NCI-H1694 treated with DMSO at 0.1 percent for 48 hours (cell line): ENCODE measurements around the gene DPP7.
"Not testable (repeated sequence)": the region's sequence is repeated elsewhere in the genome, so short reads cannot be mapped to it uniquely, and the experiment has no call there.

Experiments used
- DNase-seq: peaks from one replicate; lab custom pipeline; 2025; lab: John Stamatoyannopoulos, UW

The DPP7 gene

DNA sequence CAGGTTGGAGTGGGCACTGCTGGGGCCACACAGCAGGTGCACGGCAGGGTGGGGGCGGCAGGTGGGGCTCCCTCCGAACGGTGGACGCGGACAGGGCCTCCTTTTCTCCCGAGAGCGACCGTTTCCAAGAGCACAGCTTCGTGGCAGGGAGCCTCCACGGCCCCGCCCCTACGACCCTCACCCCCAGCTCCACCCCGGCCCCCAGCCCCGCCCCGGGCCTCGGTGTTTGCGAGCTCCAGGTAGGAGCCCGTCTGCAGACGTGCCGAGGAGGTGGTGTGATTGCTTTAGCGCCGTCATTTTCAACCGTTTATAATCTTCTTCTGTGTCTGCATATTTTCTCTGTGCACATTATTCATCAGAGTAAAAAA is 33.2 kb upstream of the DPP7 start:
- no peak for DNase-seq

DNA sequence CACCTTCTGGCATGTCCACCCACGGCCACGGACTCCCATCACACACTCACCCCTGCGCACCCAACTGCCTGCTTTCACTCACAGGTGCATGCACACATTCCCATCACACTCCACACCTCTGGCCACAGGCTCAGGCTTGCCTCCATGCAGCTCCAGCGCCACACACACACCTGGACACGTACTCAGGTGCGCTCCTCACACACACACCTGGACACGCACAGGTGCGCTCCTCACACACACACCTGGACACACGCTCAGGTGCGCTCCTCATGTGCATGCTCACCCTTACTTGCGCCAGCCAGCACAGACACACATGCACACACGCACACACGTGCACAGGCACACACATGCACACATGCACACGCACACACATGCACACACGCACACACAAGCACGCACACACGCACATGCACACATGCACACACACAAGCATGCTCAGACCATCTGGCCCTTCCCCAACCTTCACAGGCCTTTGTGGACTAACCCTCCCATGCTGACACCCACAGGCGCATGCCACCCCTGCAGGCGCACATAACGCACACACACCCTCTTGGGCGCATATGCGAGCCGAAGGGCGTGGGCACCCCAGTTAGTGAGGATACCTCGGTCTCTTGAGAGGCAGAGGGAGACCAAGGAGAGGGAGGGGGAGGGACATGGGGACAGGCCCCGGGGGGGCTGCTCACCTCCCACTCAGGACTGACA is 32.7 kb upstream of the DPP7 start:
- DNase-seq: no peak

DNA sequence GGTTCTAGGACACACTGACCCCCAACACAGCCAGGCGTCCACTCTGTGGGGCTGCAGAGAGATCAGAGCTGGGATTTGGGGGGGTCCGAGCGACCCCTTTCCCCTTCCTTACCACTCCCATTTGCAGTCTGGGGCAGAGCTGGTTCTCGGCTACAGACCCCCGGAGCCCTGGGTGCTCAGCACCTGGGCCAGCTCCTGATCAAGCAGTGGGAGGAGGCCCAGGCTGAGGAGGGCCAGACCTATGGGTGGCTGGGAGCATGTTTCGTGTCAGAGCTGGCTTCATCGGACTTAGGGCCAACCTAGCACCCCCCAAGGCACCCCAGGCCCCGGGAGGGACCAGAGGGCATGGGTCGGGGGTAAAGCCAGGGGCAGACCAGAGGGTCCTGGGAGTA is 32.0 kb upstream of the DPP7 start:
- DNase-seq: no peak

- DNase-seq: no peak
Measured at GRCh38 chr9:137145731-137146526, 31.4 kb upstream of the DPP7 start.

- DNase-seq: no peak
Measured at GRCh38 chr9:137143459-137143858, 28.9 kb upstream of the DPP7 start.

- DNase-seq: no peak
Measured at GRCh38 chr9:137141976-137142936, 27.7 kb upstream of the DPP7 start.

GRCh38 chr9:137141050-137141810 is 26.7 kb upstream of the DPP7 start:
- DNase-seq: no peak

DNA sequence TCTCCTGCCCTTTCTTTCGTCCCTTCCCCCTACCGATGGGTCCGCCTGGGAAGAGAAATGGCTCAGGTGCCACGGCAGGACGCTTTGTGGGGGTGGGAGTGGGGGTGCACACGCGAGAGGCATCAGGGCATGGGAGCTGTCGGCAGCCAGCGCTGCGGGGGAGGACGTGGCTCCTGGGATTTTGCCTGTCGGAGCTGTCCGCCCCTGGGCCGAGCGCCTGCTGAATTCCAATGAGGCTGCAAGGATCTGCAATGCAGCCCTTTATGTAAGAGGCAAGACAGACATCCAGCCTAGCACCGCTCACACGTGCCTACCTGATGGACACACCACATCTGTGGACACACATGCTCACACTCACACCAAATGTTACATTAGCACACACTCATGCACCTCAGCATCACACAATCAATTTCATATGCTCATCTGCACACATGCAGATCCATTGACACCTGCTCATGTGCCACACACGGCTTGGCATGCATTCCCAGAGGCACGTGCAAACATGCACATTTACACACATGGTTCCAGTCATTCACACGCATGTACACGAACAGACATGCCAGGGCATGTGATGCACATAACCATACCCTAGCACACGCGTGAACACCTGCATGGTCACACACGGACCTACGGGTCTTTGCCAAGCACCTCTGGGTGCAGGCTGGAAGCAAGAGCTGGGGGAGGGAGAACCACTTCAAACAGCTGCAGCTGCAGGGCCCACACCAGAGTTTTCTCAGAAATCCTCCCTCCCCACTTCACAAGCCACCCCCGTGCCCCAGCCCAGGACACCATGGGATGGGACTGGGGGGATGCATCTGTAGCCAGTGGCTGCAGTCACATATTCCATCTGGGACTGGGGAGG is 25.8 kb upstream of the DPP7 start:
- DNase-seq: no peak

DNA sequence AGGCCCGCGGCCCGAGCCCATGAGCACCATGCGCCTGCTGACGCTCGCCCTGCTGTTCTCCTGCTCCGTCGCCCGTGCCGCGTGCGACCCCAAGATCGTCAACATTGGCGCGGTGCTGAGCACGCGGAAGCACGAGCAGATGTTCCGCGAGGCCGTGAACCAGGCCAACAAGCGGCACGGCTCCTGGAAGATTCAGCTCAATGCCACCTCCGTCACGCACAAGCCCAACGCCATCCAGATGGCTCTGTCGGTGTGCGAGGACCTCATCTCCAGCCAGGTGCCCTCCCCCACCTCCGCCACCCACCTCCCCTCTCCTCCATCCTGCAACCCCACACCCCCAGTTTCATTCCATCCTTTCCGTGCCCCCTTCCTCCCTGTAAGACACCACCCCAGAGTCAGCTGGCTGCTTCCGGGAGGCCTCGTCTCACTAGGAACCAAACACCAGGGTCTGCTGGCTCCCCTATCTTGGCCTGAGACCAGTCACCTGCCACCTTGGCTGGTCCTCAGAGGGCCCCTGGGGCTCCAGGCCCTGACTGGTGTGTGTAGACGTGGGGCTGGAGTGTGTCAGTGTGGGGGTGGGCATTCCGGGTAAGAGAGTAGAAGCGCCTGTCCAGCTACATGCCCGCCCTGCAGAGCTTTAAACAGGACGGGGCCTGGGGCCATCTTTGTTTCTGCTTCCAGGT is 25.1 kb upstream of the DPP7 start:
- DNase-seq: no peak

GRCh38 chr9:137138722-137139467 is 24.4 kb upstream of the DPP7 start, which contains the start of gene GRIN1:
Gene GRIN1 (plus strand): TSS chr9:137139154. CDS start chr9:137139487, 333 bp downstream.
- no peak for DNase-seq

- DNase-seq: peak; percentile 19
Measured at GRCh38 chr9:137138058-137138721, 23.7 kb upstream of the DPP7 start.

DNA sequence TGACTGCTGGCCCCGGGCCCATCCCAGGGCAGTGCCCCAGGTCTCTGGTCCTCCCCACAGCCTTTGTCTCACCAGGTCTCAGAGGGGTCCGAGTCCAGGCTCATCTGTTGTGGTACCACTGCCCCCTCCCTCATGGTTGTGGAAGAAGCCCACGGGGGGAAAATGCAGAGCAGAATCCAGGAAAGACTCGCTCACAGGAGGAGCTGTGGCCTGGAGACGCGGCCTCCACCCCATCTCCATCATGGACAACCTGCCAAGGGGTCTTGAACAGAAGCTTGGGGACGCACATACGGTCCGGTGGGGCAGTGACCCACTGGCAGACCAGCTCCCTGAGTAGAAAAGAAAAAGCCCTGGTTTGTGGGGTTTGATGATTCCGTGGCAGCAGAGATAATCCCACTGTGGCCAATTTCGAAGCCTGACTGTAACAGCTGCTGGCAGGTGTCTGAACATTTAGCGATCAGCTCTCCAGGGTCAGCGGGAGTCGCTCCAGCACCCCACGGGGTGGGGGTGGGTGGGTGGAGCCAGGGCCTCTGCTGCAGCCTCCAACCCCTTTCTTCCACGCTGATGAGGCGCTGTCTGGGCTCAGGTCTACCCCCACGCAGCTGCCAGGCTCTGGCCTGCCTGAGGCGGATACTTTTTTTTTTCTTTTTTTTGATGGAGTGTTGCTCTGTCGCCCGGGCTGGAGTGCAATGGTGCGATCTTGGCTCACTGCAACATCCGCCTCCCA is 22.5 kb upstream of the DPP7 start:
- DNase-seq: no peak

DNA sequence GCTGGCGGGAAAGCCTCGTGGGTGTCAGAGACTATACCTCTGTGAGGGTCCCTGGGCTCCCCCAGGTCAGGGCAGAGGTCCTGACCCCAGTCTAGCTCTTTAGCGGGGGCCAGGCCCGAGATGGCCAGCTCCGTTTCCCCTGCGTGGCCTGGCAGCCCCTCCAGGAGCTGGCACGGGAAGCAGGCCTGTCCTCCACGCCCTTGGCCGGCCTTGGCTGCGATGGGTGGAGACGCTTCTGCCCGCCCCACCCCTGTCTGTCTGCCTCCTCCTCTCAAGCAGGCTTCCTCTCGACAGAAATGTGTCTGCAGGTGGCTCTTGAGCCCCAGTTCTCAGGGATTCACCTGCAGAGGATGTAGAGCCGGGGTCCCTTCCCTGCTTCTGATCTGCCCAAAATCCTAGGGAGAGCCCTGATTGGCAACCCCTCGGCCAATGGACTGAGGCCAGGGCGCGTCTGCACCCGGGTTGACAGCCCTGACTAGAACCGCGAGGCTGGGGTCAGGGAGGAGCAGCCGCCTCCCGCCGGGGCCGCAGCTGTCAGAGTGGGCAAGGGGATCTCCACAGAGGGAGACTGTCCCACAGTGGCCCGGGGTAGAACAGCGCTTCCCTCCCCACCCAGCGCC is 21.8 kb upstream of the DPP7 start:
- no peak for DNase-seq

DNA sequence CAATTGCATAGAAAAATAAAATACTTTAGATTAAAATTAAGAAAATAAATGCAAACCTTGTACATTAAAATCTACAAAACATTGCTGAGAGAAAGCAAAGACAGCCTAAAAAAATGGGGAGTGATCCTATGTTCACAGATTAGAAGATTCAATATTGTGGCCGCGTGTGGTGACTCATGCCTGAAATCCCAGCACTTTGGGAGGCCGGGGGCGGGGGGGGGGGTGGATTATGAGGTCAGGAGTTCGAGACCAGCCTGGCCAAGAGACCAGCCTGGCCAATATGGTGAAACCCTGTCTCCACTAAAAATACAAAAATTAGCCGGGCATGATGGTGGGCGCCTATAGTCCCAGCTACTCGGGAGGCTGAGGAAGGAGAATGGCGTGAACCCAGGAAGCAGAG is 20.6 kb upstream of the DPP7 start:
- DNase-seq: not testable (repeated sequence)

- DNase-seq: no peak
Measured at GRCh38 chr9:137134191-137134590, 19.7 kb upstream of the DPP7 start.

GRCh38 chr9:137130176-137130755 is 15.7 kb upstream of the DPP7 start:
- no peak for DNase-seq

- DNase-seq: peak; percentile 76
Measured at GRCh38 chr9:137129456-137130175, 15.1 kb upstream of the DPP7 start.
